GOT3 (cell line): Measurements from ENCODE around the gene CUL4A.
"Not testable (repeated sequence)": the region's sequence is repeated elsewhere in the genome, so short reads cannot be mapped to it uniquely, and the experiment has no call there.

Experiments
- DNase-seq: peaks from one replicate; lab custom pipeline; 2025; ENCODE audit warnings: mixed read lengths; lab: John Stamatoyannopoulos, UW

Gene CUL4A

DNA sequence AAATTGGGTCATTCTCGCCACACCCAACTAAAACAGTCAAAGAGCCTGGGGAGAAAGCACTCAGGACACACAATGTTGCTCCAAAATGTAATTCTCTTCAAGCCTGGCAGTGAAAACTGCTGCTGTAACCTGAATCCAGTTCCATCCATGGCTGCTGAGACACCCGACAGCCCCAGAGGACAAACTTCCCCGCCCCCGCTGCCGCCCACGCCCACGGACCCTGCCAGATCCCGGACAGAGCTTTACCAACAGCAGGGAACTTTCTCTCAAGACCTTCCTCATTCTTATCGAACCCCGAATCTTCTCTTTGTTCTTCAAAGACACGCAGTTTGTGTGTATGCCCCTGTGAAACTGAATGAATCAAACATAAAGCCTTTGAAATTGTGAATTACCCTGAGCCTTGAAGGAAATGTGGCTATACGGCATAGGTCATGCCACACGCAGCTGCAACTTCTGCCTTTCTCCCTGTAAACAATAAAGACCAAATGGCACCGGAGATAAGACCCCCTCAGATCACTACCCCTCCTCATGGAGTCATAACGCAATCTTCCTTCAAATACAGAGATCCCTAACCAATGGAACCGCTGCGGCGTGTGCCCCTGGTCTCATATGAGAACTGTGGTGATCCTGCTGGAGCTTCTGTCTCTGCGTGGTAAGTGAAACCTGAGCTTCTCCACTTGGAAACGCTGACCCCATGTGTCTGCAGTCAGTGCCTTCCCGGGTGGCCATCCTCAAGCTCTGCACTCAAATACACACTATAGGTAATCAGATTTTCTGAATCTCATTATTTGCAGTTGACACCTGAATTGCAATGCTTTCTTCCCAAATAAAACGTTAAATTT lies 82.8 kb downstream of the CUL4A start:
- no peak for DNase-seq

DNA sequence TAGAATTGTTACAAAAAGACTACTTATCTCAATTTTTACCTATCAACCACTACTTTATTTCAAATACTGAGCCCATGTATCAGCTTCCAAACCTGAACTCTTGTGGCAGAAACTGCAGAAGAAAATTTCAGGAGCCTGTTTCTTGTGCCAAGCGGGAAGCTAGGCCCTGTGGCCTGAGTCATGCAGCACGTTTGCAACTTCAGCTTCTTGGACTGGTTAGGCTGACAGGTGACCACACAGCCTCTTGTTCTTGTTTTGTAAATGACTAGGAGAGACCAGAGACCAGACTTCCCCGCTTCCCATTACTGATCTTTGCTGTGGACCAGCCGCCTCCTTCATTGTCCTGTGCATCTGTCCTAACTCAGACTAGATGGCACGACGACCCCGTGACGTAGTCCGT lies 84.3 kb downstream of the CUL4A start:
- no peak for DNase-seq

GRCh38 chr13:113295776-113296175 lies 86.4 kb downstream of the CUL4A start:
- DNase-seq = no peak

- peak; percentile 91 for DNase-seq
Measured at GRCh38 chr13:113296823-113297369, 87.5 kb downstream of the CUL4A start, which contains the start of gene LAMP1. Gene LAMP1 (plus strand): TSS chr13:113297239. CDS start chr13:113297435, 196 bp downstream.

- no peak for DNase-seq
Measured at GRCh38 chr13:113297370-113298042, 88.1 kb downstream of the CUL4A start.

DNA sequence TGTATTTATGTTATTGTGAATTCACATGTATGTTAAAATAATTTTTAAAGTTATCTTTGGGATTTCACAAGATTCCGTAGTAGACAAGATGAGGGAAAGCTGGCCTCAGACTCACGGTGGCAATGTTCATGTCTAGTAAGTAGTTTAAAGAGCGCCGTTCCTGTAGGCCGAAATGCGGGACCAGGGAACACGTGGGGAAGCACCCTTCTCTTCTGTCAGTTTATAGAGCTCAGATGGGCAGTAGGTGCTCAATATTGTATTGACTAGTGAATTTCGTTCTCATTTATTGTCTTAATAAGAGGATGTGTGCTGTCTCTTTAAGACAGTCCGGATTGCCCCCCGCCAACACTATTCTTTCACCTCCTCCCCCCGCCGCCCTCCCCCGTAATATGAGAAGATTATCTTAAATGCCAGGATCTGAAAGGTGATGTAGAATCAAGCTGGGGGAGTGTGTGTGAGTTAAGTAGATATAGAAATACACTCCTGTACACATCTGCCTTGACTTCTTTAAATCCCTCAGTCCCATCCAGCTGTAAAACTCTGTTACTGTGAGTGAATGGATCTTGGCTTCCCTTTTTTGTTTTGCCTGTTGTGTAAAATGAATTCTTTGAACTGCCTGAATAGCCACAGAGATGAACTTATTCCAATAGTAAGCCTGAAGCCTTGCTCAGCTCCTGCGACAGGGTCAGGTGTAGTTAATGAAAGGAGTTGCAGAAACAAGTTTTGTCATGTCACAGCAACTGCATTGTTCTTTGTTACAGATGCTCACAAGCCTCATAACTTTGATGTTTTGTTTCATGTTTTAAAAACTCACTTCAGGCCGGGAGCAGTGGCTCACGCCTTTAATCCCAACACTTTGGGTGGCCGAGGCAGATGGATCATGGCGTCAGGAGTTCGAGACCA lies 88.9 kb downstream of the CUL4A start:
- DNase-seq = no peak

DNA sequence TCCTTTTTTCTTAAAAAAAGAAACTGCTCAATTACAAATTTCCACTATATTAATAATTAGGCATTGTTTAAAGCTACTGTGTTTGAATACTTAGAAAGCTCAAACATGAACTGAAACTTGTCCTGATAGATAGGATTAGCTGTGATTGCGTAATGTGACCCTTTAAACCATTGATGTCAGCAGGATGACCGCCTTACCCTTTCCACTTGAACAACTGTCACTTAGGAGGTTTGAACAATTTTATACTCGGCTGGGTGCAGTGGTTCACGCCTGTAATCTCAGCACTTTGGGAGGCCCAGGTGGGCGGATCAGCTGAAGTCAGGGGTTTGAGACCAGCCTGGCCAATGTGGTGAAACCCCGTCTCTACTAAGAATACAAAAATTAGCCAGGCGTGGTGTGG lies 90.5 kb downstream of the CUL4A start:
- DNase-seq = no peak

DNA sequence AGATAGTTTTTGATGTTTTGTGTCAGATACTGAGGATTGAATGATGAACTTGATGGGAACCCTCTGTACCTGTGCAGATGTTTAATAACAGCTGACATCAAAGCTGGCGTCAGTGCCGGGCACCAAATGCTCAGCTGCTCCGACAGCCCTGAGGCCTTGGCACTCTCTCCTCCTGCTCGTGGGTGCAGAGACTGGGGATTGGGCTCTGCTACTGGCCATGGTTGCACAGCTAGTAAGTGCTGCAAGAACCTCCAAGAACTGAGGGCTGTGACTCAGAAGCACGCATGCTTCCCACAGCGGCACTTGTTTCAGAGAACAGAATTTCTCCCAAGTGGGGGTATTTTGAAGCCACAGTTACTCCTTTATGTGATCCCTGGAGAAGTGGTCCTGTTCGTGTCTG lies 93.6 kb downstream of the CUL4A start:
- no peak for DNase-seq

DNA sequence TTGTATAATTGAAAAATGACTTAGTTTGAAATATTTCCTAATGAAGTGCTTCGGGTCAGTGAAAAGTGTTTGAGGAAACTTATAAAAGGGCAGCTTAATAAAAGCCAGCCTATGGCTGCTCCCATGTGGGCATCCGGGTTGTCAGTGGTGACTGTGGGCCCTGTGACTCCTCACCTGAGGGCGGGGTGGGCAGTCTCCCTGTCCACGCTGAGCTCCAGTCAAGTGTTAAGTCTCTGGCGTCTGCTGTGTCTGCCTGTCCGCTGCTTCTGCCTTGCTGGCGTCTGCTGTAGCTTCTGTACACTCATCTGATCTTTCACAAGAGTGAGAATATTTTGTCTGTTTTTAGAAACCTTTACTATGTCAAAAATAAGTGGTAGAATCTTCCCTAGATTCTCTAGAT lies 94.7 kb downstream of the CUL4A start:
- no peak for DNase-seq

GRCh38 chr13:113305208-113305607 lies 95.8 kb downstream of the CUL4A start:
- DNase-seq = no peak

DNA sequence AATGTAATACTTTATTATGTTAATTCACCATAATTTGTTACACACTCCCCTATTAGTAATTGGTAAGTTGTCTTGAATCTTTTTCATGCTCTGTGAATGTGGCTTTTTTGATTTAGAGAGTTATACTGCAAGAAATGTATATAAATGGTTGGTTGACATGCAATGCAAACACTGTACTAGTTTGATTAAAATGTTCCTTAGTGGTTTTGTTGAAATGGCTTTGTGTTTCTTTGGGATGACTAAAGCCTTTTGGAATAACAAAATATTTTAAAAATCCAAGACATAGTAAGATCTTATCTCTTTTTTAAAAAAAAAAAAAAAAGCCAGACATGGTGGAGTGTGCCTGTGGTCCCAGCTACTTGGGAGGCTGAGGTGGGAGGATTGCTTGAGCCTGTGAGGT lies 98.1 kb downstream of the CUL4A start:
- no peak for DNase-seq

DNA sequence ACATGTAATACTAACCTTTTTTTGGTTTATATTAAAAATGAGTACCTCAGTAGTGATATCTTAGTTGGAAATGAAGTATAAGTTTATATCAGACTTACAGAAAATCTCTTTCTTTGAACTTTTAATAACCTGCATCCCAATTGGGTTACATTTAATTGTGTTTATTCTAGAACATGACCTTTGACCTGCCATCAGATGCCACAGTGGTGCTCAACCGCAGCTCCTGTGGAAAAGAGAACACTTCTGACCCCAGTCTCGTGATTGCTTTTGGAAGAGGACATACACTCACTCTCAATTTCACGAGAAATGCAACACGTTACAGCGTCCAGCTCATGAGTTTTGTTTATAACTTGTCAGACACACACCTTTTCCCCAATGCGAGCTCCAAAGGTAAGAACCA lies 100.1 kb downstream of the CUL4A start:
- DNase-seq = no peak

DNA sequence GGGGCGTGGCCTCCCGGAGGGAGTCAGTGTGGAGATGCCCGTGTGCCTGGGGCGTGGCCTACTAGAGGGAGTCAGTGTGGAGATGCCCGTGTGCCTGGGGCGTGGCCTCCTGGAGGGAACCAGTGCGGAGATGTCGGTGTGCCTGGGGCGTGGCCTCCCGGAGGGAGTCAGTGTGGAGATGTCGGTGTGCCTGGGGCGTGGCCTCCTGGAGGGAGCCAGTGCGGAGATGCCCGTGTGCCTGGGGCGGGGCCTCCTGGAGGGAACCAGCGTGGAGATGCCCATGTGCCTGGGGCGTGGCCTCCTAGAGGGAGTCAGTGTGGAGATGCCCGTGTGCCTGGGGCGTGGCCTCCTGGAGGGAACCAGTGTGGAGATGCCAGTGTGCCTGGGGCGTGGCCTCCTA lies 104.7 kb downstream of the CUL4A start:
- DNase-seq = not testable (repeated sequence)

- not testable (repeated sequence) for DNase-seq
Measured at GRCh38 chr13:113314895-113315470, 105.6 kb downstream of the CUL4A start.

GRCh38 chr13:113315992-113316391 lies 106.6 kb downstream of the CUL4A start:
- DNase-seq = no peak
